Breast epithelium (tissue), 3 donors: ENCODE data around the gene RNF121.

Experiments used
- POLR2AphosphoS5 ChIP-seq, 3 donors: sonication (generic); formaldehyde crosslinking; IDR thresholded peaks; one replicate each; pipeline ENCODE4 v1.6.1; 2017; ENCODE audit warnings: antibody characterized with exemption in 3 of 3
- TF ChIP-seq, protein P1 (sequence below), 3 donors: fragments of 450-650 bp; IDR thresholded peaks; one replicate each; pipeline ENCODE4 v1.5.1; 2016 to 2017; ENCODE audit warnings: antibody characterized with exemption in 3 of 3, mild to moderate bottlenecking in 3 of 3, moderate library complexity in 3 of 3

DNA sequence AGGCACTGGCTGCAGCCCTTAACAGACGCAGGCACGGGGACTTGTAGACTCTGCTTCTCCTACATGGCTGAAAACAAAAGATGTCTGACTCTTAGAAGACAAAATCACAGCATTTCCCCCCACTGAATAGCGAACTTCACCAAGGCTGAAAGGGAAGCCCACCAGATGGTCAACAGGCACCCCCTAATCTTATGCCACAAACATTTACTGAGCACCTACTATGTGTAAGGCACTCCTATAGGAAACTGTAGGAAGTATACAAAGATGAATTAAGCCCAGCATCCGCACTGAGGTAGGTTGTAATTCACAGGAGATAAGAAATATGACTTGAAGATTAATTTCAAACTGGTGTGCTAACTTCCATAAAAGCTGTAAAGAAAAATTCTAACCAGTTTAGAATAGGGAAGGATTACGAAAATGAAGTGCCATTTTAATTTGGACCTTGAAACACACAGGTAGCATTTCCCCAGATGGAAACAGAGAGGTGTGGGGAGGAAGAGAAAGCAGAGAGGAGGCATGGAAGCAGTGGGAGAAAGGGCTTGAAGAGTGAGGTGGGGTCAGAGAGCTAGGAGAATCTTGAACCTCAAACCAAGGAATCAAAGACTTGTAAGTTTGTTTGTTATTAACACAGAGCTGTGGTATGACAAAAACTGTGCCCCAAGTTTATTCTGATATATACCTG lies 113.4 kb downstream of the RNF121 start:
- TF ChIP-seq, protein P1, sequence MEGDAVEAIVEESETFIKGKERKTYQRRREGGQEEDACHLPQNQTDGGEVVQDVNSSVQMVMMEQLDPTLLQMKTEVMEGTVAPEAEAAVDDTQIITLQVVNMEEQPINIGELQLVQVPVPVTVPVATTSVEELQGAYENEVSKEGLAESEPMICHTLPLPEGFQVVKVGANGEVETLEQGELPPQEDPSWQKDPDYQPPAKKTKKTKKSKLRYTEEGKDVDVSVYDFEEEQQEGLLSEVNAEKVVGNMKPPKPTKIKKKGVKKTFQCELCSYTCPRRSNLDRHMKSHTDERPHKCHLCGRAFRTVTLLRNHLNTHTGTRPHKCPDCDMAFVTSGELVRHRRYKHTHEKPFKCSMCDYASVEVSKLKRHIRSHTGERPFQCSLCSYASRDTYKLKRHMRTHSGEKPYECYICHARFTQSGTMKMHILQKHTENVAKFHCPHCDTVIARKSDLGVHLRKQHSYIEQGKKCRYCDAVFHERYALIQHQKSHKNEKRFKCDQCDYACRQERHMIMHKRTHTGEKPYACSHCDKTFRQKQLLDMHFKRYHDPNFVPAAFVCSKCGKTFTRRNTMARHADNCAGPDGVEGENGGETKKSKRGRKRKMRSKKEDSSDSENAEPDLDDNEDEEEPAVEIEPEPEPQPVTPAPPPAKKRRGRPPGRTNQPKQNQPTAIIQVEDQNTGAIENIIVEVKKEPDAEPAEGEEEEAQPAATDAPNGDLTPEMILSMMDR (IDR thresholded peaks at IDR 0.05), result no peak
- no peak for TF ChIP-seq POLR2AphosphoS5 (IDR thresholded peaks at IDR 0.05)
